Activated gamma-delta T cell treated with anti-CD3 and anti-CD28 coated beads, Interleukin-2, amount 50 U/mL, for 16 hours (primary cell): ENCODE measurements around the gene SCAMP2.
"Not testable (repeated sequence)": the region's sequence is repeated elsewhere in the genome, so short reads cannot be mapped to it uniquely, and the experiment has no call there.

Experiments
- DNase-seq: peaks from one replicate; pipeline ENCODE4 v3.0.0-alpha.2; 2020; ENCODE audit warnings: low read depth

The SCAMP2 gene

DNA sequence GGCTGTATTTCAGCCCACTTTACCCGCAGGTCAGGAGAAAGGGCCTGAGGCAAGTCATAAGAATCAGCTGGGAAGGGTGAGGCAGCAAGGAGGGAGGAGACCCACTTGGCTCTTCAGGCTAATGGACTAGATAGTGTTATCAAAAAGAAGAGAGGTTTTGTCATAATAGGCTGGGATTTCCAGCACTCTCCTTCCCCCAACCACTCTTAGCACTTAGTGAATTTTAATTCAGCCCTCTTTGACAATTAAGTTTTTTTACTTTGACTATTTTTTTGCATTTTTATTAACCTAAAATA is 17.4 kb upstream of the SCAMP2 start:
- no peak for DNase-seq

DNA sequence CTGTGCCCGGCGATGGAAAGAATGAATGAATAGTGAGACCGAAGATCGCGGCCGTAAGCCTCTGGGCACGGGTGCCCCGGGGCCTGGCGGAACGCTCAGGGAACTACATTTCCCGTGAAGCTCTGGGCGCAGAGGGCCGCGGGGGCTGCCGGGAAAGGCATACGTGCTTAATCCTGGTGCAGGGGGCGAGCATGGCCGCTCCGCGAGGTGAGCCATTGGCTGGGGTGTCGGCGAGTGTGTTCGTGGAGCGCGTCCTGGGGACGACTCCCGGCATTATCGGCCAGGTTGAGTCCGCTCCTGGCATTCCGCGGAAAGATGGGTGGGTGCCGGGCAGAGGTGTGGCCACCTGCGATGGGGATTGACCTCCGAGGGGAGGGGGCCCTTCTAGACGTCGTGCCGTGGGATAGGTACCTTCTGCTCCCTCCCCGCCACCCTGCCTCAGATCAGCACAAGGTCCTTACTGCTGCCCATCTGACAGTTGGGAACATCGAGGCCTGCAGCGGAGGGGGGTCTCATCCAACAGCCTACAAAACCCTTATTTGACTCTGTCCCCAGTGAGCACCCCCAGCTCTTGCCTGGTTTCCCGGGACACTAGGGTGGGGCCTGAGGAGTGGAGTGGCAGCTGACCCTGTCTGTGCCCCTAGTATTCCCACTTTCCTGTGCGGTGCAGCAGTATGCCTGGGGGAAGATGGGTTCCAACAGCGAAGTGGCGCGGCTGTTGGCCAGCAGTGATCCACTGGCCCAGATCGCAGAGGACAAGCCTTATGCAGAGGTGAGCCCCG is 16.9 kb upstream of the SCAMP2 start, which contains the start of gene MPI:
MPI (plus strand) TSS at position 160 of the 782 bp plus-strand sequence; CDS start at position 192, 32 bp downstream.
- peak; percentile 78 for DNase-seq

DNA sequence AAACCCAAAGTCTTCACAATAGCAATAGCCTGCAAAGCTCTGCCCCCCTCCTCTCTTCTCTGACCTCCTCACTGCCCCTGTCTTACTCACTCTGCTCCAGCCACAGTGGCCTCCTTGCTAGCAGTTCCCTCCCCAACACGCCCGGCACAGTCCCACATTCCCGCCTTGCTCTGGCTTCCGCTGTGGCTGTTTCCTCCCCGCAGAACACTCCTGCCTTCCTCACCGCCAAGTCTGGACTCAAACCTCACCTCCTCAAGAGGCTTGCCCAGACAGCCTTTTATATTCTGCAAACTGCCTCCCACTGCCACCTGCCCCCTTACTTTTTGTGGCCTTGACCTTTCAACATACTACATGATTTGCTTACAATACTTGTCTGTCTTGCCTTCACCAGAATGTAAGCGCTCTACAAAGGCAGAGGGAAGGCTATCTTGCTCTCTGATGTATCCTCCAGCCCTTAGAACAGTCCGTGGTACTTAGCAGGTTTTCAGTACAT is 16.3 kb upstream of the SCAMP2 start:
- DNase-seq: no peak

DNA sequence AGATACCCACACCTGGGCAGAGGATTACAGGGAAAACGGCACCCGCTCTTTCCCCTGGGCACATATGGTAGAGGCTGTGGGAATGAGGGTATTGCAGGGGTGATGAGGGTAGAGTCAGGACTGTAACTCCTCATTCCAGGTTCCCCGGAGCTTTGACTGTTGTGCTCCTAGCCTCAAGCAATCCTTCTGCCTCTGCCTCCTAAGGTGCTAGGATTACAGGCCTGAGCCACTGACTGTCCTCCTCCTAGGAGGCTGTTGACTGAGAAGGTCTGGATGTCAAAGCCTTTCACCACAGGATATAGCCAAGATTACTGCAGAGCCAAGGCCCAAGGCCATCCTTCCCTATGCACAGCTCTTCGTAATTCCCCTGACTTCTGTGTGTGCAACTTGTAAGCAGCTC is 15.6 kb upstream of the SCAMP2 start:
- no peak for DNase-seq

DNA sequence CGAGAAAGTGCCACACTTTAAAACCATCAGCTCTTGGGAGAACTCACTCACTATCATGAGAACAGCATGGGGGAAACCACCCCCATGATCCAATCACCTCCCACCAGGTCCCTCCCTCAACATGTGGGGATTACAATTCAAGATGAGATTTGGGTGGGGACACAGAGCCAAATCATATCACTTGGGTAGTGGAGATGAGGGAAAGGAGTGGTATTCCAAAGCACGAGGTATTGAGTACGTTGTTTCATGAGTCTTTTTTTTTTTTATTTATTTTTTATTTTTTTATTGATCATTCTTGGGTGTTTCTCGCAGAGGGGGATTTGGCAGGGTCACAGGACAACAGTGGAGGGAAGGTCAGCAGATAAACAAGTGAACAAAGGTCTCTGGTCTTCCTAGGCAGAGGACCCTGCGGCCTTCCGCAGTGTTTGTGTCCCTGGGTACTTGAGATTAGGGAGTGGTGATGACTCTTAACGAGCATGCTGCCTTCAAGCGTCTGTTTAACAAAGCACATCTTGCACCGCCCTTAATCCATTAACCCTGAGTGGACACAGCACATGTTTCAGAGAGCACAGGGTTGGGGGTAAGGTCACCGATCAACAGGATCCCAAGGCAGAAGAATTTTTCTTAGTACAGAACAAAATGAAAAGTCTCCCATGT is 14.5 kb upstream of the SCAMP2 start:
- DNase-seq: not testable (repeated sequence)

DNA sequence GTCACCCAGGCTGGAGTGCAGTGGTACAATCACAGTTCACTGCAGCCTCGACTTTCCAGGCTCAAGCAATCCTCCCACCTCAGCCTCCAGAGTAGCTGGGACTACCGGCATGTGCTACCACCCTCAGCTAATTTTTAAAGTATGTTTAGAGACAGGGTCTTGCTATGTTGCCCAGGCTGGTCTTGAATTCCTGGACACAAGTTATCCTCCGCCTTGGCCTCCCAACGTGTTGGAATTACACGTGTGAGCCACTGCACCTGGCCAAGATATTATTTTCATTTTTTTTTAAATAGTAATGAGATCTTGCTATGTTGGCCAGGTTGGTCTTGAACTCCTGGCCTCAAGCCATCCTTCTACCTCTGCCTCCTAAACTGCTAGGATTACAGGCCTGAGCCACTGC is 12.3 kb upstream of the SCAMP2 start:
- DNase-seq: no peak

DNA sequence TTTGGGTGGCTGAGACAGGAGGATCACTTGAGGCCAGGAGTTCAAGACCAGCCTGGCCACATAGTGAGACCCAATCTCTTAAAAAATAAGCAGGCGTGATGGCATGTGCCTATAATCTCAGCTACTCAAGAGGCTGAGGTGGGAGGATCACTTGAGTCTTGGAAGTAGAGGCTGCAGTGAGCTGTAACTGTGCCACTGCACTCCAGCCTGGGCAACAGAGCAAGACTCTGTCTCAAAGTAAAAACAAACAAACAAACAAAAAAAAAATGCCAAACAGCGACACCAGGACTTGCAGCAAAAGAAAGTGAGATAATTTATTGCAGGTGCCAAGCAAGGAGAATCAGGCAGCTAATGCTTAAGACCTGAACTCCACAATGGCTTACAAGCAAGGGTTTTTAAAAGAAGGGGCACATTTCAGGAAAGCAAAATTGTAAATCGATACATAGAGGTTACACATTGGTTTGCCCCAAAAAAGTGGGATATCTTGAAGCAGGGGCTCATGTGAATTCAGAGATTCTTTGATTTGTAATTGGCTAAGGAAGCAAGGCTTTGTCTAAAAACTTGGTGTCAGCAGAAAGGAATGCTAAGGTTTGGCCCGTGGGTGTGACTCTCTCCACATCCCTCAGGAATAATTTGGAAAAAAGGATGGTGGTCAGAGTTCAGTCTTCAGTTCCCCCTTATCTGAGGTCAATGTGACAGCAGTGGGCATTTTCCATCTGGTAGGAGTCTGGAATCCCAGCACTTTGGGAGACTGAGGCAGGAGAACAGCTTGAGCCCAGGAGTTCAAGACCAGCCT is 11.5 kb upstream of the SCAMP2 start:
- no peak for DNase-seq

DNA sequence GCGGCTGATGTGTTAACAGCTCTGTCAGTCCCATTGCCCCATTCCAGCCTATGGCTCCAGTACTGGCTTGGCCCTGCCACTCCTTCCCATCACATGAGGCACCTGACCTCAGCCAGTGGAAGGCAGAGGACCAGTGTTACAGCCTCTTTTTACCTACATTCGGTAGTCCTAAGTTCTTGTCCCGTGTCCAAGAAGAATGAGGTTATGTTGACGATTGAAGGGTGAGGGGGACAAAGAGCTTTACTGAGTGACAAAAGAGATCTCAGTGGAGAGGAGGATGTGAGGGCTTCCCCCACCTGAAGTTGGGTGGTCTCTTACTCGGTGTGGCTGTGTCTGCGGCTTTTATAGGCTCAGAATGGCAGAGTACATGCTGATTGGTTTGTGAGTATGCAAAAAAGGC is 9.4 kb upstream of the SCAMP2 start:
- no peak for DNase-seq

DNA sequence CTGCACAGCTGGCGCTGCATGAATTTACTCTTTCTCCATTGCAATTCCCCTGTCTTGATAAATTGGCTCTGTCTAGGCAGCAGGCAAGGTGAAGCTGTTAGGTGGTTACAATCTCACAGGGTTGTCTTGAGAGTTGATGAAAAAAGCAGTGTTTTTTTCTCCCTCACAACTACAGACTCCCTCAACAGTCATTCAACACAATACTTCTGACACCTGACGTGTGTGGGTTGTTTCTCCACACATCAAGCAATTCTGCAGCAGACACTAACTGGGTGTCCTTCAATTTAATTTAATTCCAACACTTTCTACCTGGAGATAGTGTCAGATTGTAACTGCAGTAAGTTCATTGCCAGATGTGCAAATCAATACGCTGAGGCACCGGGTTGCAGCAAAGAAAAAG is 5.1 kb upstream of the SCAMP2 start:
- DNase-seq: no peak

DNA sequence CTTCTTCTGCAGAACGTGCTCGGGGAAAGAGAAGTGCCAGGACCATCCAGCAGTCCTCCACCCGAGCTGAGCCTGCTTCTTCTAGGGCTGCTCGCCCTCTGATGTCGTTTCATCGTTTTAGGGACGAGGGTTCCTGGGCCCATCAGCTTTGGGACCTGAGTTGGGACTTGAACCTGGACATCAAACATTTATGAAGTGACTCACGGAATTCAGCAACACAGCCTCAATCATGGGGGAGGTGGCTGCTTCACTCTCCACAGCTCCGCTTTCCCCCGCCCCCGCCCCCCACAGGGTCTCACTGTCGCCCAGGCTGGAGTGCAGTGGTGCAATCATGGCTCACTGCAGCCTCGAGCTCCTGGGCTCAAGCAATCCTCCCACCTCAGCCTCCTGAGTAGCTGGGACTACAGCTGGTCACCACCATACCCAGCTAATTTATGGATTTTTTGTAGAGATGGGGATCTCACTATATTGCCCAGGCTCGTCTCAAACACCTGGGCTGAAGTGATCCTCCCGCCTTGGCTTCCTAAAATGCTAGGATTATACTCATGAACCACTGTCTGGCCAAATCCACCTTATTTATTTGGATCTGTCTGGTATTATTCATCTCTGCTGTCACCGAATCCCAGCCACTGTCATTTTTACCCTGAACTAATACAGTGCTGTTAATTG is 725 bp upstream of the SCAMP2 start:
- no peak for DNase-seq

DNA sequence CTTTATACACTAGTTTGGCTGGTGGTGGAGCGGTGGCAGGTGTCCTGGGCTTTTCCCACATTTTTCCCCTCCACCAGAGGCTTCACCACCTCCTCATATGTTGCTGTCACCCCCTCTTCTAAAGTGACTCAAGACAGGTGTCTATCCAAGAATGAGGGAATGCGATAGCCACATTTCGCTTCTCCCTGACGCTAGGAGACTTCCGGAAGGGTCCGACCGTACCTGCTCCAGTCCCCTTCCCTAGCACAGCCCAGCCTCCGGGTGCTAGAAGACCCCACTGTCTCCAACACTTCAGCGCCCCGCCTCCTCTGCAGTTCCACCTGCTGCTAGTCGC is 496 bp downstream of the SCAMP2 start:
- no peak for DNase-seq

DNA sequence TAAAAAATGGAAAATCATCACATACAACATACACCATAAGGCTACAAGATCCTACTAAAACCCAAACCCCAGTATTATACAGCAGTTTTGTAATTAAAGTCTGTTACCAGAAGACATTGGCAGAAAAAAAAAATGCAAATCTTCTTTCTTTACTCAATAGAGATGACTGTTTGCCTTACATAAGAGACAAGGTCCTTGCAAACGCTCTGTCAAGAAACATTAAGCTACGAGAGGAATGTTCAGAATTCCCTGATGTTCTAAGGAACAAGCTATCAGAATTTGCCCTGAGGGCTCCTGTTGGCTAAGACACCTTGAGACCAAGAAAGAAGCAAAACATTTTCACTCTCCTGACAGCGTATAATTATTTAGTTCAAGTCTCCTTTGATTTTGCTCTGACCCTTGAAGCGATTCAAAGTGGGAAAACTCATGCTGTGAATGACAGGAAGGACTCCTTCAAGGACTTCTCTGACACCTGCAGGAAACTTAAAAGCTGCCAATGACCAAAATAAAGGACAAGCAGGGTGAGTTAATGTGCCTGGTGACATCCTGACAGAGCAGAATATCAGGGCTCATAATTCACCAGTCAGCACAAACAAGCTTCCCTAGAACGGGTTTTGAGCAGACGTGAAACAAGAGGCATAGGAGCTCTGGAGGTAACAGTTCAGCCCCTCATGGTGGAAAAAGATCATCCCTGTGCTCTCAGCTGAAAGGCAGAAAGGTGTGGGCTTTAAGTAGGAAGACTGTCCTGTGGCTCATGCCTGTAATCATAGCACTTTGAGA is 2.5 kb downstream of the SCAMP2 start:
- no peak for DNase-seq

DNA sequence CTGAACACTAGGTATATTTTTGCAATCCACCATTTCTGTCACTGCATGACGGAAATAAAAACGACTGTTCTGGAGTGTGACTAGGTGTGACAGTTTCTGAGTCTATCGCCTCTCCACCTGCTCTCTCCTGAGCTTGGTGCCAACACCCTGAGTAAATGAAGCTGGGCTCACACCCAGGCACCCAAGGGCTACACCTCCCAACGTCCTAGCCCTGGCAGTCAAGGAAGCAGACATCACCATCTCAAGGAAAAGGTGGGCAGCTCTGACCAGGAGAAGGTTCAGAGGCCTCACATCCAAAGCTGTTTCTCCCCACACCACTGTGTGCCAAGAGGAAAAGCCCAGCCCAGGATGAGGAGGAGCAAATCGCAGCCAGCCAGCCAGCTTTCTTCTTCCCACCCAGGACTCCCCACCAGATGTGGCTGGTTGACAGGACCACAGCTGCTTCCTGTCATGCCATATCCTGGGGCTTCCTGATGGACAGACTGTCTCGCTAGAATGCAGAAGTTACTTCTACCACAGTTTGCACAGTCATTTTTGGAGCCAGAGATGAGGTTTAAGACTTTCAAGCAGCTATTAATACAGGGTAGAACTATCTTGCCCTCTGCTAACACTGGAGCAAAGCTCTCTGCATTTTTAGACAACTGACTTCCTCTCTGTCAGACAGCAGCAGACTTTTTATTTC is 3.3 kb downstream of the SCAMP2 start:
- no peak for DNase-seq

DNA sequence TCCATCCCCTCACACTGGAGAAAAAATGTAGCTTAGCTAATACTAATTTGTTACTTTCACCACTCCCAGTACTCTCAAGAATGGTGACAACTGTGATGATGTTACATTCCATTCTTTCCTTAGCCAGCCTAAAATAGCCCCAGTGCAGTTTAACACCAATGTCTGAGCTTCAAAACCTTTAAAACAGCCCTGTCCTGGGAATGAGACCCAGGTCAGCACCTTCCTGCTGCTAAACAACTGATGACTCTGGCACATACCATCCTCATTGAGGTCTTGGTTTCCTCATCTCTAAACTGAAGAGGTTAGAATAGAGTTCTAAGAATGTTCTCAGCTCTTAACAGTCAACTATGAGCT is 3.8 kb downstream of the SCAMP2 start:
- DNase-seq: no peak

DNA sequence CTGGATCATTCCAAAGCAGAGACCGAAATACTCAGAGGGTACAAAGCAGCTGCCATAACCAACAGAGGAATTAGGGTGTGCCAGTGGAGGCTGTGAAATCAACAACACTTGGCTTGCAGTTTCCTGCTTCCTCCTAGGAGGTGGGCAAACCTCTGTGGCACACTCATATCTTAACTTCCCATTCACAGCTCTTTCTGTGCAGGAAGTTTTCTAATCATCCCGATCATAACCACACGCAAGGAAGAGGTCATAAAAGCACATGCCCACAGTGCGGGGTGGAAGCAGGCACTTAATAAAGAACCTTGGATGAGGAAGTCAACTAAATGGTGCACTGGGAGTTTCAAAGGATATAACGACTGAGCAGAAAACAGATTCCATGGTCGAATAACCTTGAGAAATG is 5.1 kb downstream of the SCAMP2 start:
- no peak for DNase-seq

DNA sequence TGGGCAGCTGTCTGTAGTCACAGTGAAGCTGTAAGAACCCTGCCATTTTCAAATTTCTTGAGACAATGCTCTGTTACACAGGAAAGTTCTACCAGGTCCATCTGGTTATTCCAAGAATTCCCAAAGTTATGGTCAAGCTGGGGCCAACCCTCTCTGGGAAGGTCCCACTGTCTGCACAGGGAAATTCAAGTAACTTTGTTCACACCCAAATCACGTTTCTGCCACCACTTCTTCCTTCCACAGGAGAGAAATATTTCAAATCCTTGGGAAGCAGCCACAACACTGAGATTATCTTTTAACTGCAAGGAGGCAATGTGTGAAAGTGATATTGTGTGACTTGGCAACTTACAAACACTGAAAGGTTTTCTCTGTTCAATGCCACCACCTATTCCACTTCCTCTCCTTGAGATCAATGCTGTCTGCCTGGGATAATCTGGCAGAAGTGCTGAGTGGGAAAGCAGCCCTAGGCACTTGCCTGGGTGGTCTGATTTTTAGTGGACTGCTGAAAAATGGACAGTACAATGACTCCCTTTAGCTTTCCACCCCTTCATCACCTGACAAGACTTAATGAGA is 5.6 kb downstream of the SCAMP2 start:
- no peak for DNase-seq

DNA sequence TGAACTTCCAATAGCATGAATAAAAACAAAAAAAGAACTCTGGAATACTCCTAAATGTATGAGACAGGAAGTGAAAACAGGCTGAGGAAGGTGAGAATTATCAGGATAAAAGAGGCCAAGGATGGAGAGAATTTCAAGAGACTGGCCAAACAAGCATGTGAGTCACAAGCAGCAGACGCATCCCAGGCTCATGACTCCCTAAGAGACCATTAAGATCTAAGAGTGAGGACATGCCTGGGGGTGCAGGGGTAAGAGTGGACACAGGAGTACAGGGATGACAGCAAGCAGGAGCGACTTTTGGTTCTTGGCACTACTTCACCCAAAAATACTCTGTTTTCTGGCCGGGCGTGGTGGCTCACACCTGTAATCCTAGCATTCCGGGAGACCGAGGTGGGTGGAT is 7.1 kb downstream of the SCAMP2 start:
- no peak for DNase-seq

DNA sequence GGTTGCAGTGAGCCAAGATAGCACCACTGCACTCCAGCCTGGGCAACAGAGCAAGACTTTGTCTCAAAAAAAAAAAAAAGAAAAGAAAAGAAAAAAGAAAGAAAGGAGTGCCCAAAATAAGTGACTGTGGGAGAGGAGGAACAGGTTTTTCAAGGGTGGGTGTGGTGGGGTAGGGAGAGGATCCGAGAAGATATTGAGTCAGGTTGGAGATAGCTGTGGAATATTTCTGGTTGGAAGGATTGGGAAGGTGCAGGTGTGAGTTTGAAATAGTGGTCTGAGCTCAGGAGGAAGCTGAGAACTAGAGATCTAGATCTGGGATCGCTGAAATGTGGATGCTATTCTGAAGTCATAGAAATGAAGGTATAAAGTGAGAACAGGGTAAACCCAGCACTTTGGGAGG is 7.8 kb downstream of the SCAMP2 start:
- DNase-seq: no peak

DNA sequence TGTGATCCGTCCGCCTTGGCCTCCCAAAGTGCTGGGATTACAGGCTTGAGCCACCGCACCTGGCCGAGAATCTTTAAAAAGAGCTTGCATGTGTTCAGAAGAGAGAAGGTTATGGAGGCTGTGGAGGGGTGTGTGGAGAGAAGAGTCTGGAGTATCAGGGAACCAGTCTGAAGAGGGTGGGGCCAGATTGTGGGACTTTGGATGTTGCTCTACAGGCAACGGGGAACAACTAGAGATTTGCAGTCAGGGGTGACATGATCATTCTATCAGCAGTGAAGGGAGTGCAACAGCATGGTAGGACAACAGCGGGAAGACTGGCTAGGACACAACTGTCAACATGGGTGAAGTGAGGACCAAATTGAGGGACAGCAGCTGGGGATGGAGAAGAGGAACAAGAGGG is 8.9 kb downstream of the SCAMP2 start:
- DNase-seq: no peak

DNA sequence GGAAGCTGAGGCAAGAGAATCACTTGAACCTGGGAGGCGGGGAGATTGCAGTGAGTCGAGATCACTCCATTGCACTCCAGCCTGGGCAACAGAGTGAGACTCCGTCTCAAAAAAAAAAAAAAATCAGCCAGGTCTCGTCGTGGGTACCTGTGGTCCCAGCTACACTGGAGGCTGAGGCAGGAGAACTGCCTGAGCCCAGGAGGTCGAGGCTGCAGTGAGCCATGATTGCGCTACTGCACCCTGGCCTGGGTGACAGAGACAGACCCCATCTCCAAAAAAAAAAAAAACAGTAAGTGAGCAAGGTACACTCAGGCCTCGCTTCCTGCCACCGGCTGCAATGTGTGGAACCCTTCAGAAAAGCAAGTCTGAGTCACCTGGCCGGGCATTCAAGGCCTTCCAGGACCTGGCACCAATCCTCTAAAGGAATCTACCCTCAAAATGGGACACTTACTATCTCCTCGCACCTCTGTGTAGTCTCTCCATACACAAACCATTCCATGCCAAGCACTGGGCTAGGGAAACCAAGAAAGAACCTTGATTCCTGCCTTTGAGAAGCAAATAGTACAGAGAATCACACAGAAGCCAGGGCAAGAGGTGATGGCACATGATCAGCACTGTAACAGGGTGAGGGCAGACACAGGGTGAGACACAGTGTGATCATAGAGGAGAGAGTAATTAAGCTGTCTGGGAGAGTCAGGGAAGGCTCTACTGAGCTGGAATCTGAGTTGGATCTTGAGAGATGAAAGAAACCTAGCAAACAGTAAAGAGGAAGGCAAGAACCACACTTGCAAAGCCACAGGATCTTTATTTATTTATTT is 9.7 kb downstream of the SCAMP2 start:
- DNase-seq: no peak
